H1 (cell line): ENCODE results near the gene TMEM250. TPM values are rescaled to one million over a fixed set of nuclear protein-coding genes. Genes with fewer than 3 reads are reported as not detected.

Experiments used
- CTCF ChIA-PET: fragments of 300-600 bp; sonication (Branson Sonifier 250); formaldehyde crosslinking; loops from one replicate; lab custom pipeline; 2021; ENCODE audit not compliant: partially characterized antibody; lab: Charles Lee
- POLR2A ChIA-PET: fragments of 300-600 bp; sonication (Branson Sonifier 250); formaldehyde crosslinking; loops from one replicate; lab custom pipeline; 2021; ENCODE audit warnings: inconsistent platforms; ENCODE audit not compliant: partially characterized antibody; lab: Charles Lee
- DNase-seq, 2 experiments: peaks; one replicate each; pipeline versions ENCODE4 v3.0.0 to v3.0.0-alpha.2; 2010 to 2022; ENCODE audit warnings: low spot score in 2 of 2, low read depth in 1 of 2, mixed read lengths in 1 of 2
- FAIRE-seq: peaks from 2 replicates; lab custom pipeline; 2011; peaks lifted over from hg19 to GRCh38; lab: Jason Lieb, UNC
- H2AFZ ChIP-seq: 2 replicates; pipeline ENCODE4 v1.8.1; 2012; ENCODE audit warnings: low read length, inconsistent platforms
- H2AK5ac ChIP-seq: 2 replicates; pipeline ENCODE4 v1.6.1; 2013; ENCODE audit warnings: low read depth, low read length
- H2BK120ac ChIP-seq: replicated peaks from 2 replicates; pipeline ENCODE3; 2013; ENCODE audit warnings: low read depth, low read length, inconsistent platforms
- H2BK12ac ChIP-seq: 2 replicates; pipeline ENCODE4 v1.6.1; 2013; ENCODE audit warnings: low read depth, low read length
- H2BK15ac ChIP-seq: 2 replicates; pipeline ENCODE4 v1.6.1; 2013; ENCODE audit warnings: low read length
- H2BK20ac ChIP-seq: 2 replicates; pipeline ENCODE4 v1.6.1; 2013; ENCODE audit warnings: low read length
- H2BK5ac ChIP-seq: 2 replicates; pipeline ENCODE4 v1.6.1; 2013; ENCODE audit warnings: low read depth, low read length
- H3K14ac ChIP-seq: 2 replicates; pipeline ENCODE4 v1.6.1; 2013; ENCODE audit warnings: inconsistent platforms; ENCODE audit not compliant: insufficient read length
- H3K18ac ChIP-seq: 2 replicates; pipeline ENCODE4 v1.6.1; 2013; ENCODE audit warnings: low read length; ENCODE audit errors: extremely low read depth
- H3K23ac ChIP-seq: 2 replicates; pipeline ENCODE4 v1.6.1; 2013; ENCODE audit warnings: inconsistent platforms; ENCODE audit not compliant: insufficient read length
- H3K23me2 ChIP-seq: 2 replicates; pipeline ENCODE4 v1.6.1; 2013; ENCODE audit warnings: low read depth, low read length
- H3K27ac ChIP-seq: 2 replicates; pipeline ENCODE4 v1.6.1; 2011; ENCODE audit warnings: low read depth, low read length, inconsistent platforms
- H3K27me3 ChIP-seq, 4 experiments: replicated peaks in 1 of 4; 1 replicate in 1 of 4; 2 replicates in 3 of 4; pipeline versions ENCODE4 v1.6.1 to v1.8.1; 2011 to 2013; ENCODE audit warnings: low read length in 3 of 4, mild to moderate bottlenecking in 3 of 4, inconsistent platforms in 2 of 4, mixed read lengths in 2 of 4, moderate library complexity in 1 of 4; ENCODE audit not compliant: control insufficient read depth in 3 of 4, insufficient read depth in 3 of 4; ENCODE audit errors: extremely low read depth in 1 of 4
- H3K36me3 ChIP-seq, 4 experiments: 2 replicates each; pipeline versions ENCODE4 v1.6.1 to v1.8.1; 2011 to 2013; ENCODE audit warnings: mild to moderate bottlenecking in 4 of 4, low read length in 3 of 4, moderate library complexity in 2 of 4, control low read depth in 1 of 4, inconsistent platforms in 1 of 4; ENCODE audit not compliant: insufficient read depth in 4 of 4, control insufficient read depth in 2 of 4
- H3K4ac ChIP-seq: replicated peaks from 2 replicates; pipeline ENCODE3; 2013; ENCODE audit warnings: low read length, low read depth, mixed read lengths, inconsistent platforms; ENCODE audit not compliant: insufficient read length
- H3K4me1 ChIP-seq, 4 experiments: replicated peaks in 1 of 4; 1 replicate in 1 of 4; 2 replicates in 3 of 4; pipeline versions ENCODE4 v1.6.1 to v1.8.1; 2011 to 2013; ENCODE audit warnings: low read length in 3 of 4, inconsistent platforms in 2 of 4, mixed read lengths in 1 of 4; ENCODE audit not compliant: insufficient read depth in 4 of 4, control insufficient read depth in 3 of 4
- H3K4me2 ChIP-seq, 2 experiments: 2 replicates each; pipeline versions ENCODE4 v1.6.1 to v1.8.1; 2011 to 2013; ENCODE audit warnings: low read depth in 2 of 2, low read length in 2 of 2, control low read depth in 1 of 2, inconsistent platforms in 1 of 2, mild to moderate bottlenecking in 1 of 2; ENCODE audit not compliant: insufficient read depth in 1 of 2
- H3K4me3 ChIP-seq, 4 experiments: fragments of 200-600, 300-600 bp in 1 of 4; sonication (generic), shearing (Covaris generic), sonication (Bioruptor Twin) in 1 of 4; 2 replicates each; pipeline versions ENCODE4 v1.5.1 to v1.8.1; 2011 to 2016; ENCODE audit warnings: low read length in 4 of 4, low read depth in 3 of 4, control low read depth in 2 of 4, inconsistent platforms in 2 of 4, mild to moderate bottlenecking in 2 of 4, mixed read lengths in 1 of 4, moderate library complexity in 1 of 4; ENCODE audit not compliant: insufficient read depth in 2 of 4; ENCODE audit errors: extremely low read depth in 1 of 4
- H3K56ac ChIP-seq: replicated peaks from 2 replicates; pipeline ENCODE3; 2013; ENCODE audit warnings: low read depth, mild to moderate bottlenecking, mixed read lengths, low read length, inconsistent platforms; ENCODE audit not compliant: insufficient read length
- H3K79me1 ChIP-seq: 2 replicates; pipeline ENCODE4 v1.6.1; 2013; ENCODE audit warnings: low read depth, low read length, control low read depth
- H3K79me2 ChIP-seq, 2 experiments: 2 replicates each; pipeline versions ENCODE4 v1.6.1 to v1.8.1; 2012 to 2013; ENCODE audit warnings: low read length in 2 of 2, mild to moderate bottlenecking in 2 of 2, inconsistent platforms in 1 of 2; ENCODE audit not compliant: insufficient read depth in 2 of 2, control insufficient read depth in 1 of 2
- H3K9ac ChIP-seq, 4 experiments: replicated peaks in 1 of 4; 1 replicate in 1 of 4; 2 replicates in 3 of 4; pipeline versions ENCODE4 v1.6.1 to v1.8.1; 2011 to 2013; ENCODE audit warnings: low read depth in 3 of 4, low read length in 3 of 4, control low read depth in 2 of 4, mild to moderate bottlenecking in 2 of 4, moderate library complexity in 2 of 4, inconsistent platforms in 1 of 4; ENCODE audit errors: extremely low read depth in 1 of 4
- H3K9me3 ChIP-seq, 2 experiments: 2 replicates each; pipeline versions ENCODE4 v1.6.1 to v1.8.1; 2012 to 2013; ENCODE audit warnings: mild to moderate bottlenecking in 2 of 2, moderate library complexity in 2 of 2, control low read depth in 1 of 2, inconsistent platforms in 1 of 2, low read depth in 1 of 2, low read length in 1 of 2, mixed read lengths in 1 of 2; ENCODE audit not compliant: insufficient read depth in 2 of 2
- H4K20me1 ChIP-seq, 2 experiments: replicated peaks in 1 of 2; 2 replicates each; pipeline versions ENCODE3 to v1.8.1; 2011 to 2013; ENCODE audit warnings: inconsistent platforms in 2 of 2, low read length in 2 of 2, mild to moderate bottlenecking in 1 of 2; ENCODE audit not compliant: insufficient read depth in 2 of 2, control insufficient read depth in 1 of 2
- H4K5ac ChIP-seq: 2 replicates; pipeline ENCODE4 v1.6.1; 2013; ENCODE audit warnings: low read length, low read depth, mixed read lengths, inconsistent platforms; ENCODE audit not compliant: insufficient read length
- H4K8ac ChIP-seq: 2 replicates; pipeline ENCODE4 v1.8.0; 2013; ENCODE audit warnings: mild to moderate bottlenecking, moderate library complexity, low read length, inconsistent platforms; ENCODE audit not compliant: insufficient read depth; ENCODE audit errors: extremely low read depth
- H4K91ac ChIP-seq: replicated peaks from 2 replicates; pipeline ENCODE3; 2013; ENCODE audit warnings: low read length, mixed read lengths, inconsistent platforms; ENCODE audit not compliant: insufficient read length
- ASH2L ChIP-seq: fragments of 200-600, 300-600 bp; sonication (generic); IDR thresholded peaks from one replicate; pipeline ENCODE4 v1.7.1; 2017; ENCODE audit warnings: low read length
- RAD21 ChIP-seq, 2 experiments: IDR thresholded peaks in 1 of 2; conservative IDR thresholded peaks in 1 of 2; 2 replicates each; pipeline ENCODE4 v1.6.1; 2011; ENCODE audit warnings: low read depth in 2 of 2, low read length in 2 of 2, improper control_type of control experiment in 1 of 2, inconsistent platforms in 1 of 2, mild to moderate bottlenecking in 1 of 2, moderate library complexity in 1 of 2
- SP4 ChIP-seq: IDR thresholded peaks from 2 replicates; pipeline ENCODE4 v1.6.1; 2012; ENCODE audit warnings: low read length, inconsistent platforms
- ZNF274 ChIP-seq: IDR thresholded peaks from 2 replicates; pipeline ENCODE4 v1.7.0; 2012; ENCODE audit warnings: low read length, borderline replicate concordance; ENCODE audit errors: extremely low read depth
- WGBS, 2 experiments: shearing (Covaris generic) in 1 of 2; methylation state at CpG; one replicate each; pipeline versions ENCODE4 v1.1.6 to v1.1.7; 2013 to 2015; ENCODE audit warnings: low lambda C conversion rate in 2 of 2, mixed read lengths in 2 of 2, inconsistent platforms in 1 of 2, low coverage in 1 of 2, missing lambda C conversion rate in 1 of 2; ENCODE audit not compliant: insufficient replicate concordance in 2 of 2, insufficient coverage in 1 of 2, insufficient read length in 1 of 2; ENCODE audit errors: extremely low coverage in 1 of 2, missing lambda C conversion rate in 1 of 2; 5-methylcytosine and 5-hydroxymethylcytosine counted together
- polyA plus RNA-seq, 7 experiments: library from polyadenylated mRNA; depleted of rRNA in 3 of 7; stranded (reverse) in 5 of 7; unstranded in 2 of 7; fragments of >200 nt in 5 of 7; fragments of 200-250 nt in 2 of 7; gene quantifications; 1 replicate in 5 of 7; 2 replicates in 1 of 7; 4 replicates in 1 of 7; pipeline versions ENCODE4 v1.2.1 to v1.2.3, GENCODE V29; 2011 to 2013; ENCODE audit warnings: missing spikeins in 2 of 7, mixed read lengths in 2 of 7
- total RNA-seq: library from RNA; stranded (reverse); fragmentation: NEBNext Ultra II Directional; extraction: Animal tissue kit (Norgen Biotek cat#: 25700); gene quantifications from 2 replicates; pipeline ENCODE4 v1.2.1, GENCODE V29; 2021

Gene TMEM250
- total and polyA plus RNA-seq, 2 of the 8 experiments (the other 6 are each of a cell fraction or from before 2014, with no cell fraction given): 22.3 to 34.9 TPM

- no peak overlapping the region for H4K8ac ChIP-seq
- no peak overlapping the region for H3K27ac ChIP-seq
- TF ChIP-seq SP4: no peak
- no peak for TF ChIP-seq ASH2L
- no peak for TF ChIP-seq RAD21 (IDR thresholded peaks at IDR 0.05 in 1 of 2, conservative IDR thresholded peaks at IDR 0.05 in 1 of 2; ENCODE audit: low read depth in 2 of 2, low read length in 2 of 2)
- no peak for TF ChIP-seq ZNF274
- H3K4me1 ChIP-seq: peaks cover 3 to 25% (median 18%) of the 10 kb centered on the region in 4 experiments
- no peaks in the 10 kb centered on the region for H3K36me3 ChIP-seq
- no peak overlapping the region for H3K56ac ChIP-seq
- CTCF ChIA-PET: interaction anchor here (0.7 to 4.0 kb wide), 9 partner anchors 9 to 129 kb away, joined by 3 to 16 read pairs (median 3); no protein-coding TSS in a partner anchor
- no peak overlapping the region for H2AFZ ChIP-seq
- H3K9ac ChIP-seq: no peak overlapping the region
- no peak overlapping the region for H3K14ac ChIP-seq
- no peak overlapping the region for H2BK5ac ChIP-seq
- H4K5ac ChIP-seq: no peak overlapping the region
- H2BK15ac ChIP-seq: 0 out of 2 replicates have a peak overlapping the region, but pooled peaks have one; percentile 88
- no peak overlapping the region for H2AK5ac ChIP-seq
- no peak overlapping the region for H2BK12ac ChIP-seq
- no peak overlapping the region for H3K18ac ChIP-seq
- no peaks in the 10 kb centered on the region for H3K9me3 ChIP-seq
- H3K4me2 ChIP-seq: no peak overlapping the region
- H4K91ac ChIP-seq: no peak overlapping the region
- H3K4me3 ChIP-seq: no peak overlapping the region
- peaks cover 8% of the 10 kb centered on the region; the same call in 1 of the 2 replicates for H3K23me2 ChIP-seq
- no peak overlapping the region for H3K23ac ChIP-seq
- peaks cover 2 to 26% (median 23%) of the 10 kb centered on the region in 4 experiments for H3K27me3 ChIP-seq
- H3K79me1 ChIP-seq: no peaks in the 10 kb centered on the region
- no peak overlapping the region for H2BK120ac ChIP-seq
- H3K4ac ChIP-seq: no peak overlapping the region
- FAIRE-seq: no peak
- DNase-seq: no peak
- H4K20me1 ChIP-seq: peaks cover 3 to 4% of the 10 kb centered on the region in 2 experiments
- 79% methylated on average over 2 of the region's 5 CpGs; no CpG with 5 or more reads in 1 of the 2 experiments for WGBS, 2 experiments
- no peaks in the 10 kb centered on the region for H3K79me2 ChIP-seq
- POLR2A ChIA-PET: interaction anchor here (1.2 to 3.2 kb wide), 5 partner anchors 8 to 45 kb away, joined by 3 to 16 read pairs (median 5); no protein-coding TSS in a partner anchor
- H2BK20ac ChIP-seq: peak overlapping the region; percentile 57; the same call in 1 of the 2 replicates
These were observed 22.1 kb downstream of the TMEM250 start for GRCh38 chr9:136096505-136097001.
